Neural cell (in vitro differentiated cells): Measurements from ENCODE around the gene ADAMTS17. TPM values are rescaled to one million over a fixed set of nuclear protein-coding genes. Genes with fewer than 3 reads are reported as not detected.

Experiments used
- H2AFZ ChIP-seq: fragments of 200-600, 300-800 bp; sonication (generic), shearing (Covaris generic); 2 replicates; pipeline ENCODE4 v1.6.0; 2014; ENCODE audit warnings: low read depth, mild to moderate bottlenecking, antibody characterized with exemption, low read length, moderate library complexity
- H3F3A ChIP-seq: fragments of 200-600 bp; shearing (Covaris generic); 2 replicates; pipeline ENCODE4 v1.6.1; 2016; ENCODE audit warnings: mild to moderate bottlenecking, moderate library complexity, mixed read lengths, antibody characterized with exemption, low read length; ENCODE audit not compliant: insufficient read depth, poor library complexity, severe bottlenecking
- H3K27ac ChIP-seq: fragments of 200-600, 300-800 bp; sonication (generic), shearing (Covaris generic); 2 replicates; pipeline ENCODE4 v1.5.1; 2014; ENCODE audit warnings: mild to moderate bottlenecking, low read length, moderate library complexity
- H3K27me3 ChIP-seq: fragments of 300-800, 200-600 bp; sonication (generic), shearing (Covaris generic); 2 replicates; pipeline ENCODE4 v1.6.0; 2014; ENCODE audit warnings: mild to moderate bottlenecking, low read depth, low read length, moderate library complexity; ENCODE audit not compliant: insufficient read depth
- H3K36me3 ChIP-seq: fragments of 300-800, 200-600 bp; sonication (generic), shearing (Covaris generic); 2 replicates; pipeline ENCODE4 v1.5.1; 2014; ENCODE audit warnings: mild to moderate bottlenecking, antibody characterized with exemption, low read length, moderate library complexity; ENCODE audit not compliant: insufficient read depth
- H3K4me2 ChIP-seq: fragments of 300-800, 200-600 bp; sonication (generic), shearing (Covaris generic); 2 replicates; pipeline ENCODE4 v1.6.0; 2014; ENCODE audit warnings: mild to moderate bottlenecking, low read length
- H3K4me3 ChIP-seq: fragments of 300-800, 200-600 bp; sonication (generic), shearing (Covaris generic); 2 replicates; pipeline ENCODE4 v1.5.1; 2014; ENCODE audit warnings: mild to moderate bottlenecking, low read length, moderate library complexity
- H3K79me2 ChIP-seq: fragments of 200-600 bp; shearing (Covaris generic); replicated peaks from 2 replicates; pipeline ENCODE4 v1.6.0; 2014; ENCODE audit warnings: mild to moderate bottlenecking, low read length, moderate library complexity; ENCODE audit not compliant: insufficient read depth
- H3K9ac ChIP-seq: fragments of 300-800, 200-600 bp; sonication (generic), shearing (Covaris generic); 2 replicates; pipeline ENCODE4 v1.6.1; 2016; ENCODE audit warnings: mild to moderate bottlenecking, low read length, mixed read lengths
- H3K9me2 ChIP-seq: fragments of 200-600 bp; shearing (Covaris generic); 2 replicates; pipeline ENCODE4 v1.6.1; 2016; ENCODE audit warnings: mild to moderate bottlenecking, low read length, mixed read lengths; ENCODE audit not compliant: insufficient read depth
- H3K9me3 ChIP-seq: fragments of 200-600, 300-800 bp; sonication (generic), shearing (Covaris generic); 2 replicates; pipeline ENCODE4 v1.6.1; 2016; ENCODE audit warnings: mild to moderate bottlenecking, mixed run types, low read length, moderate library complexity, mixed read lengths
- H4K20me1 ChIP-seq: fragments of 200-600 bp; shearing (Covaris generic); 2 replicates; pipeline ENCODE4 v1.6.1; 2016; ENCODE audit warnings: mild to moderate bottlenecking, mixed run types; ENCODE audit not compliant: insufficient read depth
- CTCF ChIP-seq: fragments of 450-650 bp; IDR thresholded peaks from 2 replicates; pipeline ENCODE4 v1.5.1; 2014; ENCODE audit warnings: antibody characterized with exemption, mild to moderate bottlenecking, moderate library complexity; ENCODE audit not compliant: poor library complexity, severe bottlenecking
- EP300 ChIP-seq: fragments of 450-650 bp; conservative IDR thresholded peaks from 2 replicates; pipeline ENCODE4 v1.6.1; 2014; ENCODE audit warnings: antibody characterized with exemption, mild to moderate bottlenecking, moderate library complexity; ENCODE audit not compliant: poor library complexity, severe bottlenecking
- EZH2 ChIP-seq: fragments of 200-600, 300-800 bp; shearing (Covaris generic), sonication (generic); IDR thresholded peaks from 2 replicates; pipeline ENCODE4 v1.6.1; 2014; ENCODE audit warnings: antibody characterized with exemption, low read length, borderline replicate concordance, mild to moderate bottlenecking; ENCODE audit not compliant: insufficient read depth, poor library complexity, severe bottlenecking
- MXI1 ChIP-seq: fragments of 450-650 bp; conservative IDR thresholded peaks from 2 replicates; pipeline ENCODE4 v1.6.1; 2014; ENCODE audit warnings: antibody characterized with exemption, mild to moderate bottlenecking; ENCODE audit not compliant: poor library complexity, severe bottlenecking
- POLR2AphosphoS5 ChIP-seq: IDR thresholded peaks from 2 replicates; pipeline ENCODE4 v1.6.1; 2012
- RAD21 ChIP-seq: fragments of 450-650 bp; conservative IDR thresholded peaks from 2 replicates; pipeline ENCODE4 v1.6.1; 2014; ENCODE audit warnings: antibody characterized with exemption, mild to moderate bottlenecking, moderate library complexity
- SMC3 ChIP-seq: fragments of 450-650 bp; conservative IDR thresholded peaks from 2 replicates; pipeline ENCODE4 v1.6.1; 2014; ENCODE audit warnings: antibody characterized with exemption, mild to moderate bottlenecking, moderate library complexity; ENCODE audit not compliant: poor library complexity
- TAF1 ChIP-seq: IDR thresholded peaks from 2 replicates; pipeline ENCODE4 v1.6.1; 2012; ENCODE audit warnings: low read depth
- polyA plus RNA-seq: library from polyadenylated mRNA; depleted of rRNA; stranded (reverse); fragments of >200 nt; gene quantifications from 2 replicates; pipeline ENCODE4 v1.2.3, GENCODE V29; 2014
- TF ChIP-seq, protein P1 (sequence below): IDR thresholded peaks from 2 replicates; pipeline ENCODE4 v1.6.1; 2012; ENCODE audit warnings: borderline replicate concordance

Gene ADAMTS17
- polyA plus RNA-seq, 1 donor from 2014 or later, result 0.04 TPM

- Histone ChIP-seq H3K4me2 (no peak overlapping the region), H3K36me3 (no peaks in the 10 kb centered on the region), H3K9ac (no peak overlapping the region), H3F3A (no peaks in the 10 kb centered on the region), H3K4me3 (no peak overlapping the region), H4K20me1 (no peaks in the 10 kb centered on the region), H3K9me2 (no peaks in the 10 kb centered on the region), H3K79me2 (no peaks in the 10 kb centered on the region), H3K27ac (no peak overlapping the region), H2AFZ (no peak overlapping the region), H3K9me3 (no peaks in the 10 kb centered on the region), H3K27me3 (no peaks in the 10 kb centered on the region)
- no peak for TF ChIP-seq EP300
- TF ChIP-seq, protein P1, sequence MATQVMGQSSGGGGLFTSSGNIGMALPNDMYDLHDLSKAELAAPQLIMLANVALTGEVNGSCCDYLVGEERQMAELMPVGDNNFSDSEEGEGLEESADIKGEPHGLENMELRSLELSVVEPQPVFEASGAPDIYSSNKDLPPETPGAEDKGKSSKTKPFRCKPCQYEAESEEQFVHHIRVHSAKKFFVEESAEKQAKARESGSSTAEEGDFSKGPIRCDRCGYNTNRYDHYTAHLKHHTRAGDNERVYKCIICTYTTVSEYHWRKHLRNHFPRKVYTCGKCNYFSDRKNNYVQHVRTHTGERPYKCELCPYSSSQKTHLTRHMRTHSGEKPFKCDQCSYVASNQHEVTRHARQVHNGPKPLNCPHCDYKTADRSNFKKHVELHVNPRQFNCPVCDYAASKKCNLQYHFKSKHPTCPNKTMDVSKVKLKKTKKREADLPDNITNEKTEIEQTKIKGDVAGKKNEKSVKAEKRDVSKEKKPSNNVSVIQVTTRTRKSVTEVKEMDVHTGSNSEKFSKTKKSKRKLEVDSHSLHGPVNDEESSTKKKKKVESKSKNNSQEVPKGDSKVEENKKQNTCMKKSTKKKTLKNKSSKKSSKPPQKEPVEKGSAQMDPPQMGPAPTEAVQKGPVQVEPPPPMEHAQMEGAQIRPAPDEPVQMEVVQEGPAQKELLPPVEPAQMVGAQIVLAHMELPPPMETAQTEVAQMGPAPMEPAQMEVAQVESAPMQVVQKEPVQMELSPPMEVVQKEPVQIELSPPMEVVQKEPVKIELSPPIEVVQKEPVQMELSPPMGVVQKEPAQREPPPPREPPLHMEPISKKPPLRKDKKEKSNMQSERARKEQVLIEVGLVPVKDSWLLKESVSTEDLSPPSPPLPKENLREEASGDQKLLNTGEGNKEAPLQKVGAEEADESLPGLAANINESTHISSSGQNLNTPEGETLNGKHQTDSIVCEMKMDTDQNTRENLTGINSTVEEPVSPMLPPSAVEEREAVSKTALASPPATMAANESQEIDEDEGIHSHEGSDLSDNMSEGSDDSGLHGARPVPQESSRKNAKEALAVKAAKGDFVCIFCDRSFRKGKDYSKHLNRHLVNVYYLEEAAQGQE, result no peak
- TF ChIP-seq MXI1, result no peak
- TF ChIP-seq RAD21, result no peak
- TF ChIP-seq SMC3, result no peak
- TF ChIP-seq EZH2, result no peak
- TF ChIP-seq TAF1, result no peak
- no peak for TF ChIP-seq CTCF
- no peak for TF ChIP-seq POLR2AphosphoS5
These were observed 232.9 kb downstream of the ADAMTS17 start for GRCh38 chr15:100108846-100109245.

DNA sequence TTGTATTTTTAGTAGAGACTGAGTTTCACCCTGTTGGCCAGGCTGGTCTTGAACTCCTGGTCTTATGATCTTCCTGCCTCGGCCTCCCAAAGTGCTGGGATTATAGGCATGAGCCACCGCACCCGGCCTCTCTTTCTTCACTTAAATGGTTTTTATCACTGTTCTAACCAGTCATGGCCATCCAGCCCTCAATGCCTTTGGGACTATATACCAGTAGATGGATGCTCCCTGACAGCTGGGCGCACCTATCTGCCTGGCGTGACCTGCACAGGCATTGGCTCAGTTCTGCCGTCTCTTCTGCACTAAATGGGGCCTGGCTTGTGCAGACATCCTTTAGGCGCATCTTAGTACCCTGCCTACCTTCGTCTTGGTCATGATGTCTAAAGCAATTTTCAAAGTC is 233.4 kb downstream of the ADAMTS17 start:
- no peaks in the 10 kb centered on the region for H3F3A ChIP-seq
- no peaks in the 10 kb centered on the region for H4K20me1 ChIP-seq
- H3K79me2 ChIP-seq, result no peaks in the 10 kb centered on the region
- TF ChIP-seq CTCF, result no peak
- TF ChIP-seq EP300, result no peak
- no peak for TF ChIP-seq TAF1
- TF ChIP-seq EZH2, result no peak
- TF ChIP-seq, protein P1, result no peak
- TF ChIP-seq RAD21, result no peak
- no peak for TF ChIP-seq POLR2AphosphoS5
- TF ChIP-seq MXI1, result no peak
- TF ChIP-seq SMC3, result no peak
- no peak overlapping the region for H3K27ac ChIP-seq
- H3K9me2 ChIP-seq, result no peaks in the 10 kb centered on the region
- H3K27me3 ChIP-seq, result no peaks in the 10 kb centered on the region
- no peak overlapping the region for H3K4me3 ChIP-seq
- H3K36me3 ChIP-seq, result no peaks in the 10 kb centered on the region
- H3K4me2 ChIP-seq, result no peak overlapping the region
- H2AFZ ChIP-seq, result no peak overlapping the region
- no peak overlapping the region for H3K9ac ChIP-seq
- H3K9me3 ChIP-seq, result no peaks in the 10 kb centered on the region
